ENCODE results near the gene ANXA6. TPM values are rescaled to one million over a fixed set of nuclear protein-coding genes. Genes with fewer than 3 reads are reported as not detected.

Gene ANXA6
- total RNA-seq, 1 experiment from 2014 or later, result 95.9 TPM

- intact Hi-C loops (cut with micrococcal nuclease; ENCODE audit: unreplicated experiment), result loop anchor here (10.0 kb wide), 2 partner anchors 595 to 705 kb away; no protein-coding TSS in a partner anchor
- Histone ChIP-seq H3K27ac (ENCODE audit: low read depth, low read length, poor library complexity, severe bottlenecking) (no peak overlapping the region), H3K36me3 (ENCODE audit: insufficient read depth, low read length, poor library complexity, severe bottlenecking) (no peaks in the 10 kb centered on the region), H3K4me3 (ENCODE audit: low read depth, low read length, poor library complexity, severe bottlenecking) (no peak overlapping the region), H3K4me1 (ENCODE audit: insufficient read depth, low read length, poor library complexity, severe bottlenecking) (peaks cover 29% of the 10 kb centered on the region), H3K9me3 (ENCODE audit: low read depth, low read length, poor library complexity, severe bottlenecking) (no peaks in the 10 kb centered on the region), H3K27me3 (replicated peaks; ENCODE audit: insufficient read depth, low read depth, low read length, poor library complexity) (no peaks in the 10 kb centered on the region)
- ChIA-PET CTCF (no interaction called here), POLR2A (ENCODE audit: low non-redundant PET) (no interaction called here)
- BruUV-seq (replicated peaks), result no TSS peak
- TF ChIP-seq CTCF (conservative IDR thresholded peaks at IDR 0.05; ENCODE audit: low read depth, low read length) (no peak), EZH2 (IDR thresholded peaks at IDR 0.05; ENCODE audit: borderline replicate concordance, low read depth, low read length, poor library complexity, severe bottlenecking) (no peak)
- no peak for DNase-seq (ENCODE audit: low spot score)
Measured at GRCh38 chr5:151159649-151160373, 2.2 kb upstream of the ANXA6 start.

GRCh38 chr5:151158287-151158661 is 695 bp upstream of the ANXA6 start:
- no peaks in the 10 kb centered on the region for H3K9me3 ChIP-seq (ENCODE audit: low read depth, low read length, poor library complexity, severe bottlenecking)
- POLR2A ChIA-PET (ENCODE audit: low non-redundant PET), result no interaction called here
- CTCF ChIA-PET, result interaction anchor here (1.0 kb wide), 1 partner anchor 32 kb away, joined by 4 read pairs; no protein-coding TSS in a partner anchor
- peaks cover 33% of the 10 kb centered on the region for H3K4me1 ChIP-seq (ENCODE audit: insufficient read depth, low read length, poor library complexity, severe bottlenecking)
- peak overlapping the region; percentile 74 for H3K27ac ChIP-seq (ENCODE audit: low read depth, low read length, poor library complexity, severe bottlenecking)
- H3K36me3 ChIP-seq (ENCODE audit: insufficient read depth, low read length, poor library complexity, severe bottlenecking), result no peaks in the 10 kb centered on the region
- no peaks in the 10 kb centered on the region for H3K27me3 ChIP-seq (replicated peaks; ENCODE audit: insufficient read depth, low read depth, low read length, poor library complexity)
- no peak for DNase-seq (ENCODE audit: low spot score)
- no TSS peak for BruUV-seq (replicated peaks)
- intact Hi-C loops (cut with micrococcal nuclease; ENCODE audit: unreplicated experiment), result loop anchor here (10.0 kb wide), 1 partner anchor 593 kb away; no protein-coding TSS in a partner anchor
- TF ChIP-seq CTCF (conservative IDR thresholded peaks at IDR 0.05; ENCODE audit: low read depth, low read length), result no peak
- no peak for TF ChIP-seq EZH2 (IDR thresholded peaks at IDR 0.05; ENCODE audit: borderline replicate concordance, low read depth, low read length, poor library complexity, severe bottlenecking)
- H3K4me3 ChIP-seq (ENCODE audit: low read depth, low read length, poor library complexity, severe bottlenecking), result peak overlapping the region; percentile 67

- peak; percentile 31 for DNase-seq (ENCODE audit: low spot score)
- ChIA-PET CTCF (interaction anchor here (1.0 kb wide), 1 partner anchor 31 kb away, joined by 4 read pairs; no protein-coding TSS in a partner anchor), POLR2A (ENCODE audit: low non-redundant PET) (interaction anchor here (0.6 kb wide), 1 partner anchor 399 kb away, joined by 3 read pairs; no protein-coding TSS in a partner anchor)
- Histone ChIP-seq H3K4me1 (ENCODE audit: insufficient read depth, low read length, poor library complexity, severe bottlenecking) (peaks cover 35% of the 10 kb centered on the region), H3K27ac (ENCODE audit: low read depth, low read length, poor library complexity, severe bottlenecking) (peak overlapping the region; percentile 74), H3K9me3 (ENCODE audit: low read depth, low read length, poor library complexity, severe bottlenecking) (no peaks in the 10 kb centered on the region), H3K36me3 (ENCODE audit: insufficient read depth, low read length, poor library complexity, severe bottlenecking) (no peaks in the 10 kb centered on the region), H3K27me3 (replicated peaks; ENCODE audit: insufficient read depth, low read depth, low read length, poor library complexity) (no peaks in the 10 kb centered on the region), H3K4me3 (ENCODE audit: low read depth, low read length, poor library complexity, severe bottlenecking) (peak overlapping the region; percentile 67)
- BruUV-seq (replicated peaks), result TSS peak; percentile 48
- TF ChIP-seq EZH2 (IDR thresholded peaks at IDR 0.05; ENCODE audit: borderline replicate concordance, low read depth, low read length, poor library complexity, severe bottlenecking) (no peak), CTCF (conservative IDR thresholded peaks at IDR 0.05; ENCODE audit: low read depth, low read length) (no peak)
- intact Hi-C loops (cut with micrococcal nuclease; ENCODE audit: unreplicated experiment), result loop anchor here (10.0 kb wide), 1 partner anchor 592 kb away; no protein-coding TSS in a partner anchor
Measured at GRCh38 chr5:151156507-151157420, 815 bp downstream of the ANXA6 start.

Data from A673 (cell line).